ENCODE results near the gene NEK2. TPM values are rescaled to one million over a fixed set of nuclear protein-coding genes. Genes with fewer than 3 reads are reported as not detected.

Gene NEK2
- total and polyA plus RNA-seq, 2 donors (not counting 1 experiment from before 2014, with no cell fraction given): 0.09 TPM; not detected in 1

DNA sequence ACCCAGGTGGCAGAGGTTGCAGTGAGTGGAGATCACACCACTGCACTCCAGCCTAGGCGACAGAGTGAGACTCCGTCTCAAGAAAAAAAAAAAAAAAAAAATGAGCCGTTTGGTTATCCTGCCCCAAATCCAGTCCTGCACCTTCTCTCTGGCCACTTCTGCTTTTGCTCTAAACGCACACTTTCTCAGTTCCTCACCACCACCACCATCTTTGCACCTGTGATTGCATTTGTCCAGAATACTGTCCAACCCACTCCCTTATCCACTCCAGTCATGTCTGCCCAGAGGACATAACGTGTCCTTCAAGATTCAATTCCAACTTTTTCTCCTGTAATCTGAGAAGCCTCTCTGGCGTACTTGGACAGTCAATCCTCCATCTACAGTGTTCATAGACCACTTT lies 2.2 kb upstream of the NEK2 start:
- no peak overlapping the region for H3K4me3 ChIP-seq (ENCODE audit: control extremely low read depth in 1 of 5, extremely low read depth in 1 of 5, insufficient read depth in 1 of 5, low read depth in 2 of 5, low read length in 4 of 5)
- H3K79me2 ChIP-seq (ENCODE audit: control insufficient read depth, insufficient read depth, low read length): no peaks in the 10 kb centered on the region
- H3K27ac Mint-ChIP-seq: peak overlapping the region; percentile 51
- no peak overlapping the region for H3K9ac ChIP-seq (ENCODE audit: low read length)
- H4K20me1 ChIP-seq (ENCODE audit: control insufficient read depth, insufficient read depth, low read length, poor library complexity, severe bottlenecking): no peaks in the 10 kb centered on the region
- peak; percentile 55 for DNase-seq
- H3K4me1 ChIP-seq (ENCODE audit: control insufficient read depth in 2 of 2, insufficient read depth in 2 of 2, low read length in 2 of 2): peaks cover 29 to 42% of the 10 kb centered on the region in 2 donors
- H3K4me2 ChIP-seq (replicated peaks; ENCODE audit: low read depth, low read length, poor library complexity, severe bottlenecking): peak overlapping the region; percentile 28
- H3K9me3 ChIP-seq (ENCODE audit: control extremely low read depth in 1 of 3, control insufficient read depth in 2 of 3, insufficient read depth in 1 of 3, low read length in 2 of 3): peaks cover 0 to 5% (median 0%) of the 10 kb centered on the region in 3 donors
- ChIA-PET POLR2A (interaction anchor here (0.7 kb wide), 1 partner anchor 608 kb away, joined by 3 read pairs; no protein-coding TSS in a partner anchor), CTCF (interaction anchor here (0.8 to 10.2 kb wide), 7 partner anchors 19 to 778 kb away, joined by 3 to 155 read pairs (median 23); partner anchors contain the start of genes DTL and INTS7)
- peak overlapping the region; percentile 59 for H3K4me3 Mint-ChIP-seq
- 38% methylated on average over 4 of the region's 6 CpGs for WGBS (ENCODE audit: insufficient coverage)
- no peaks in the 10 kb centered on the region for H3K27me3 ChIP-seq (replicated peaks in 1 of 4; ENCODE audit: control extremely low read depth in 1 of 4, control insufficient read depth in 3 of 4, insufficient read depth in 4 of 4, low read length in 3 of 4)
- peaks cover 54% of the 10 kb centered on the region for H3K4me1 Mint-ChIP-seq
- H3K27me3 Mint-ChIP-seq: no peaks in the 10 kb centered on the region
- no peaks in the 10 kb centered on the region for H3K36me3 ChIP-seq (replicated peaks in 1 of 2; ENCODE audit: control extremely low read depth in 1 of 2, control insufficient read depth in 1 of 2, extremely low read depth in 1 of 2, insufficient read depth in 2 of 2, low read length in 1 of 2)
- no peak overlapping the region for H2AFZ ChIP-seq (ENCODE audit: insufficient read depth, low read depth, low read length, poor library complexity, severe bottlenecking)
- ATAC-seq (ENCODE audit: low read depth): peak; percentile 29
- intact Hi-C loops (cut with micrococcal nuclease): loop anchor here (5.0 kb wide), 1 partner anchor 1105 kb away; no protein-coding TSS in a partner anchor
- no peaks in the 10 kb centered on the region for H3K9me3 Mint-ChIP-seq (ENCODE audit: insufficient read depth)
- no peak for TF ChIP-seq EZH2 (IDR thresholded peaks at IDR 0.05; ENCODE audit: borderline replicate concordance, insufficient read depth, low read depth, low read length, poor library complexity, severe bottlenecking)
- H3K27ac ChIP-seq (ENCODE audit: low read length in 2 of 2): no peak overlapping the region

DNA sequence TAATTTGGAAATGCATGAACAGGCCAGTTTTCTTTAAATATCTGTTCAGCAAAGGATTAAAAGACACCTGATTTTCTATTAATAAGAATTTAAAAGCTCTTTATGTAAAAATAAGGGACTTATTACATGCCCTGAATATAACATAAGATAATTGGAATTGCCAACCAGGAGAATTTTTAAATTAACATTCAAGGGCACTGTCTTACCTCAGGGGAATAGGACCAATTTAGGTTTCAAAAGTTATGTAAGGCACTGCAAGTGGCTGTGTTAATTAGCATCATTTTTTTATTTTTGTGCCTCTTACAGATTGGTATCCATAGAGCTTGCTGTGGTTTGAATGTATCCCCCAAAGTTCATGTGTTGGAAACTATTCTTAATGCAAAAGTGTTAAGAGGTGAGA lies 1.3 kb upstream of the NEK2 start:
- Histone ChIP-seq H2AFZ (ENCODE audit: insufficient read depth, low read depth, low read length, poor library complexity, severe bottlenecking) (no peak overlapping the region), H3K79me2 (ENCODE audit: control insufficient read depth, insufficient read depth, low read length) (no peaks in the 10 kb centered on the region), H3K4me1 (ENCODE audit: control insufficient read depth in 2 of 2, insufficient read depth in 2 of 2, low read length in 2 of 2) (peaks cover 29 to 42% of the 10 kb centered on the region in 2 donors), H3K9ac (ENCODE audit: low read length) (no peak overlapping the region), H3K27ac (ENCODE audit: low read length in 2 of 2) (no peak overlapping the region), H3K4me2 (replicated peaks; ENCODE audit: low read depth, low read length, poor library complexity, severe bottlenecking) (no peak overlapping the region), H3K4me3 (ENCODE audit: control extremely low read depth in 1 of 5, extremely low read depth in 1 of 5, insufficient read depth in 1 of 5, low read depth in 2 of 5, low read length in 4 of 5) (no peak overlapping the region), H3K36me3 (replicated peaks in 1 of 2; ENCODE audit: control extremely low read depth in 1 of 2, control insufficient read depth in 1 of 2, extremely low read depth in 1 of 2, insufficient read depth in 2 of 2, low read length in 1 of 2) (no peaks in the 10 kb centered on the region), H4K20me1 (ENCODE audit: control insufficient read depth, insufficient read depth, low read length, poor library complexity, severe bottlenecking) (no peaks in the 10 kb centered on the region), H3K27me3 (replicated peaks in 1 of 4; ENCODE audit: control extremely low read depth in 1 of 4, control insufficient read depth in 3 of 4, insufficient read depth in 4 of 4, low read length in 3 of 4) (no peaks in the 10 kb centered on the region), H3K9me3 (ENCODE audit: control extremely low read depth in 1 of 3, control insufficient read depth in 2 of 3, insufficient read depth in 1 of 3, low read length in 2 of 3) (peaks cover 0 to 5% (median 0%) of the 10 kb centered on the region in 3 donors)
- Mint-ChIP-seq H3K27ac (peak overlapping the region; percentile 7), H3K4me3 (peak overlapping the region; percentile 76), H3K4me1 (peaks cover 47% of the 10 kb centered on the region), H3K27me3 (no peaks in the 10 kb centered on the region), H3K9me3 (ENCODE audit: insufficient read depth) (no peaks in the 10 kb centered on the region)
- intact Hi-C loops (cut with micrococcal nuclease): loop anchor here (5.0 kb wide), 1 partner anchor 1106 kb away; no protein-coding TSS in a partner anchor
- POLR2A ChIA-PET: no interaction called here
- TF ChIP-seq EZH2 (IDR thresholded peaks at IDR 0.05; ENCODE audit: borderline replicate concordance, insufficient read depth, low read depth, low read length, poor library complexity, severe bottlenecking): no peak
- no peak for TF ChIP-seq CTCF (IDR thresholded peaks at IDR 0.05)
- DNase-seq (no peak), ATAC-seq (ENCODE audit: low read depth) (no peak)
- CTCF ChIA-PET: interaction anchor here (1.5 to 8.9 kb wide), 6 partner anchors 9 to 779 kb away, joined by 4 to 74 read pairs (median 16); partner anchors contain the start of genes DTL and INTS7

Data from B cell (primary cell).